T follicular helper cell (primary cell): Measurements from ENCODE around the gene OPA1.

Experiments
- DNase-seq: peaks from one replicate; pipeline ENCODE4 v3.0.0-alpha.2; 2020; ENCODE audit warnings: low read depth

Gene OPA1

GRCh38 chr3:193704431-193704830 lies 111.4 kb downstream of the OPA1 start:
- DNase-seq, result no peak

GRCh38 chr3:193708270-193708669 lies 115.3 kb downstream of the OPA1 start:
- DNase-seq, result no peak

GRCh38 chr3:193710286-193711165 lies 117.5 kb downstream of the OPA1 start:
- no peak for DNase-seq

- DNase-seq, result no peak
These were observed 118.1 kb downstream of the OPA1 start for GRCh38 chr3:193711166-193711485.

GRCh38 chr3:193711523-193711963 lies 118.5 kb downstream of the OPA1 start:
- no peak for DNase-seq

GRCh38 chr3:193711964-193712598 lies 119.1 kb downstream of the OPA1 start:
- DNase-seq, result no peak

- DNase-seq, result no peak
These were observed 119.9 kb downstream of the OPA1 start for GRCh38 chr3:193712938-193713337.

GRCh38 chr3:193714523-193715137 lies 121.6 kb downstream of the OPA1 start:
- no peak for DNase-seq

GRCh38 chr3:193716150-193716549 lies 123.1 kb downstream of the OPA1 start:
- DNase-seq, result no peak

GRCh38 chr3:193719735-193720134 lies 126.7 kb downstream of the OPA1 start:
- DNase-seq, result no peak

GRCh38 chr3:193720169-193720568 lies 127.2 kb downstream of the OPA1 start:
- DNase-seq, result no peak

- no peak for DNase-seq
These were observed 129.6 kb downstream of the OPA1 start for GRCh38 chr3:193722566-193722965.

GRCh38 chr3:193727089-193727488 lies 134.1 kb downstream of the OPA1 start:
- no peak for DNase-seq

GRCh38 chr3:193728429-193729087 lies 135.6 kb downstream of the OPA1 start:
- DNase-seq, result no peak

- no peak for DNase-seq
These were observed 136.1 kb downstream of the OPA1 start for GRCh38 chr3:193729088-193729465.

GRCh38 chr3:193729601-193730000 lies 136.6 kb downstream of the OPA1 start:
- DNase-seq, result no peak

GRCh38 chr3:193730511-193730910 lies 137.5 kb downstream of the OPA1 start:
- DNase-seq, result no peak

- no peak for DNase-seq
These were observed 138.0 kb downstream of the OPA1 start for GRCh38 chr3:193730976-193731375.

GRCh38 chr3:193731656-193732055 lies 138.6 kb downstream of the OPA1 start:
- DNase-seq, result no peak

- DNase-seq, result no peak
These were observed 139.4 kb downstream of the OPA1 start for GRCh38 chr3:193732391-193732790.

GRCh38 chr3:193732827-193733226 lies 139.8 kb downstream of the OPA1 start:
- DNase-seq, result no peak

GRCh38 chr3:193734737-193735366 lies 141.8 kb downstream of the OPA1 start:
- DNase-seq, result no peak
